GM10248 (cell line): Measurements from ENCODE around the gene CRIM1.

Source experiments
- CTCF ChIA-PET: fragments of 300-600 bp; sonication (Branson Sonifier 250); formaldehyde crosslinking; extraction: SDS; loops from one replicate; lab custom pipeline; 2021; ENCODE audit warnings: antibody characterized with exemption; lab: Yijun Ruan, JAX
- POLR2A ChIA-PET: fragments of 350-650 bp; sonication (Branson Sonifier 250); formaldehyde crosslinking; extraction: SDS; loops from one replicate; lab custom pipeline; 2020; ENCODE audit warnings: antibody characterized with exemption; lab: Yijun Ruan, JAX
- DNase-seq: peaks from one replicate; pipeline ENCODE4 v3.0.0; 2012; ENCODE audit errors: extremely low spot score
- TF ChIP-seq, protein P1 (sequence below): IDR thresholded peaks from 2 replicates; pipeline ENCODE4 v1.5.1; 2012; ENCODE audit warnings: mild to moderate bottlenecking, low read depth; ENCODE audit errors: extremely low read depth, missing control alignments, control extremely low read depth

The CRIM1 gene

DNA sequence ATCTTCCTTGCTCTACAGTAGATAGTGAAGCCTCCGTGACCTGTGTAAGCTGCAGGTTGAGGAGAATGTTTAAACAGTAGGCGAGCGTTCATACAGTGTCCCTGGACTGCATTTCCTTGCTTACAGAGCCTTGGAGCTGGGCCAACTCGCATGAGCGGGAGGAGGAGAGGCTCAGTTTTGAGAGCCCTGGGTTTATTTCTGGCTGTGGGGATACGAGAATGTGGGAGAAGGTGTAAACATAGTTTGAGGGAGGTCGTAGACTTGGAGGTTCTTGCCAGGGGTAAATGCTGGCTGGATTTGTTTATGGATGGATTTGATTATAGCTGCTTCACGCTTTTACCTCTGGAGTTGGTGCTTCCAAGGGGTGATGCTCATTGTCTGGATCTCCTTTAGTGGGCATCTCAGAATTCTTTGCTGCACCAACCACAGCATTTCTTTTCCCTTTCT, 20.8 kb downstream of the CRIM1 start:
- CTCF ChIA-PET, result interaction anchor here (1.0 to 2.0 kb wide), 7 partner anchors 9 to 29 kb away, joined by 3 to 8 read pairs (median 3); no protein-coding TSS in a partner anchor
- POLR2A ChIA-PET, result no interaction called here
- no peak for DNase-seq
- TF ChIP-seq, protein P1, sequence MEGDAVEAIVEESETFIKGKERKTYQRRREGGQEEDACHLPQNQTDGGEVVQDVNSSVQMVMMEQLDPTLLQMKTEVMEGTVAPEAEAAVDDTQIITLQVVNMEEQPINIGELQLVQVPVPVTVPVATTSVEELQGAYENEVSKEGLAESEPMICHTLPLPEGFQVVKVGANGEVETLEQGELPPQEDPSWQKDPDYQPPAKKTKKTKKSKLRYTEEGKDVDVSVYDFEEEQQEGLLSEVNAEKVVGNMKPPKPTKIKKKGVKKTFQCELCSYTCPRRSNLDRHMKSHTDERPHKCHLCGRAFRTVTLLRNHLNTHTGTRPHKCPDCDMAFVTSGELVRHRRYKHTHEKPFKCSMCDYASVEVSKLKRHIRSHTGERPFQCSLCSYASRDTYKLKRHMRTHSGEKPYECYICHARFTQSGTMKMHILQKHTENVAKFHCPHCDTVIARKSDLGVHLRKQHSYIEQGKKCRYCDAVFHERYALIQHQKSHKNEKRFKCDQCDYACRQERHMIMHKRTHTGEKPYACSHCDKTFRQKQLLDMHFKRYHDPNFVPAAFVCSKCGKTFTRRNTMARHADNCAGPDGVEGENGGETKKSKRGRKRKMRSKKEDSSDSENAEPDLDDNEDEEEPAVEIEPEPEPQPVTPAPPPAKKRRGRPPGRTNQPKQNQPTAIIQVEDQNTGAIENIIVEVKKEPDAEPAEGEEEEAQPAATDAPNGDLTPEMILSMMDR, result no peak

- TF ChIP-seq, protein P1, result no peak
- DNase-seq, result no peak
- ChIA-PET CTCF (interaction anchor here (1.0 to 2.0 kb wide), 6 partner anchors 10 to 30 kb away, joined by 3 to 8 read pairs (median 4); no protein-coding TSS in a partner anchor), POLR2A (no interaction called here)
These were observed 21.6 kb downstream of the CRIM1 start for GRCh38 chr2:36376992-36377738.

DNA sequence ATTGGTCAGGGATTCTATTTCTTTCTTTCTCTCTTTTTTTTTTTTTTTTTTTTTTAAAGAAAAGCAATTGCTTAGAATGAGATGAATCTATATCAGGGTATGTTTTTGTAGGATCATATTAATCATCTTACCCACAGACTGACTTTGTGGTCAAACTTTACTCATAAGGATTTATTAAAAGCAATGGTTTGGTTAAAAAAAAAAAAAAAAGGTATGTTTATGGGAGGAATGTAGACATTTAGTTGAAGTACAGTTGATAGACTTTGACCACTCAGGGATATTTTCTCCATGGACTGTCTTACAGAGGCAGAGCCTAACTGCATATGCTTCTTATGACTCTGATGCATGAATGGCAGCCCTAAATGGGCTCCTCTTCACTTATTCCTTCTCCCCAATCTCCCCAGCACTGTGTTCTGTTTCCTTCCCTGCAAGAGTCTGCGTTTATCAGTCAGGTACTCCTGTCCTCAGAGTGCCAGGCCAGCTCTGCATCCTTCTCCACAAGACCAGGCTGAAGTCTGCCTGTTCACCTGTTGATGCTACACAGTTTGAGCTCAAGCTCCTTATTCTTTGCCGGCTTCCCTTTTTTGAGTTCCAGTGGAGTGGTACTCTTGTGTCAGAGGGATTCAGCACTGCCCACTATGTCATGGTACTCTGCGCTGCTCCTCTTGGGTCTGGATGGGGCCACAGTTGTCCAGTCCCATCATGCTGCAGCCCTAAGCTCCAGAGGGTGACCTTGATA, 24.3 kb downstream of the CRIM1 start:
- POLR2A ChIA-PET, result no interaction called here
- DNase-seq, result no peak
- CTCF ChIA-PET, result no interaction called here
- TF ChIP-seq, protein P1, result no peak

GRCh38 chr2:36380624-36381481, 25.3 kb downstream of the CRIM1 start:
- POLR2A ChIA-PET, result no interaction called here
- TF ChIP-seq, protein P1, result no peak
- CTCF ChIA-PET, result interaction anchor here (1.3 kb wide), 1 partner anchor 434 kb away, joined by 3 read pairs; no protein-coding TSS in a partner anchor
- no peak for DNase-seq

- ChIA-PET CTCF (interaction anchor here (1.3 to 2.4 kb wide), 2 partner anchors 14 to 435 kb away, joined by 3 to 8 read pairs; no protein-coding TSS in a partner anchor), POLR2A (no interaction called here)
- no peak for DNase-seq
- TF ChIP-seq, protein P1, result no peak
These were observed 26.4 kb downstream of the CRIM1 start for GRCh38 chr2:36381993-36382392.

GRCh38 chr2:36382472-36382871, 26.9 kb downstream of the CRIM1 start:
- TF ChIP-seq, protein P1, result no peak
- ChIA-PET CTCF (interaction anchor here (1.0 to 2.4 kb wide), 2 partner anchors 14 to 18 kb away, joined by 3 to 8 read pairs; no protein-coding TSS in a partner anchor), POLR2A (no interaction called here)
- no peak for DNase-seq
